CD4-positive, alpha-beta T cell treated with Interferon alpha-2 for 1 hour (primary cell): Measurements from ENCODE around the gene ROS1.
"Not testable (repeated sequence)": the region's sequence is repeated elsewhere in the genome, so short reads cannot be mapped to it uniquely, and the experiment has no call there.

Source experiments
- DNase-seq, 2 donors: peaks; one replicate each; pipeline ENCODE4 v3.0.0-alpha.2; 2020 to 2022

The ROS1 gene

DNA sequence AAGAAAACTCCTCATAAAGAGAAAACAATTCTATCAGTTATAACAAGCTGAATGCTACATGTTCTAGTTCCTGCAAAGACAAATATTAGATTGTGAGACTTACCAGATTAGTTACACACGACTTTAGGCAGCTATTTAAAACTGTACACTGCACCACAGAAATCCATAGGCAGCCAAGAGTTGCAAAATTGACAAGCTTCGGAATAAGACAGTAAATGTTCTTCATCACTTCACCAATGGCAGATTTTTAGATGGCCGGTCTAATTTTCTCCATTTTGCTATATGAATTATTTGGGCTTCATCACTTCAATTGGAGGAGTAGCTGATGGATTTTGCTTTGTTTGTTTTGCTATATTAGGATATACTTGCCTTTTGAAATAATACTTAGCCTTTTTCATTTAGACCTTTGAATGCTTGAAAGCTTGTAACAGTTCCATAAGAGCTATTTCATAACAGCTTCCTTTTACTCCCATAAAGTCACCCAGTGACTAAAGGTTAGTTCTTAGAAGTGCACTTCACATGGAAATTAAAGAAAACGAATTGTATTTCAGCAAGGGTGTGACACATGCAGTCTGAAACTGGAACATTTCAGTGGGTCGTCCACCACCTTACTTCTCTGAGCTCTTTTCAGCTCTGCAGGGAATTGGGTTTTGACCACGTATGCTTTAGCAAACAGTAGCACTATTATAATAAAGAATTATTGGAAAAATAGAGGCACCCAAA lies at the start of gene ROS1:
ROS1 (minus strand) TSS at position 512 of the 723 bp plus-strand sequence; CDS start at position 226, 286 bp downstream.
- no peak for DNase-seq

DNA sequence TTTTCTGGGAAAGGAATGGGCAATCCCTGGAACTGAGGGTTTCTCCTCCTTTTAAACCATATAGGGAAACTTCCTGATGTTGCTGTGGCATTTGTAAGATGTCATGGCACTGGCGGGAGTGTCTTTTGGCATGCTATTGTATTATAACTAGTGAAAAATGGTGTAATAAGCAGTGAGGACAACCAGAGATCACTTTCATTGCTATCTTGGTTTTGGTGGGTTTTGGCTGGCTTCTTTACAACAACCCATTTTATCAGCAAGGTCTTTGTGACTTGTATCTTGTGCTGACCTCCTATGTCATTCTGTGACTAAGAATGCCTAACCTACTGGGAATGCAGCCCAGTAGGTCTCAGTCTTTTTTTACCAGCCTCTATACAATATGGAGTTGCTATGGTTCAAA lies 47.7 kb upstream of the ROS1 start:
- no peak for DNase-seq

DNA sequence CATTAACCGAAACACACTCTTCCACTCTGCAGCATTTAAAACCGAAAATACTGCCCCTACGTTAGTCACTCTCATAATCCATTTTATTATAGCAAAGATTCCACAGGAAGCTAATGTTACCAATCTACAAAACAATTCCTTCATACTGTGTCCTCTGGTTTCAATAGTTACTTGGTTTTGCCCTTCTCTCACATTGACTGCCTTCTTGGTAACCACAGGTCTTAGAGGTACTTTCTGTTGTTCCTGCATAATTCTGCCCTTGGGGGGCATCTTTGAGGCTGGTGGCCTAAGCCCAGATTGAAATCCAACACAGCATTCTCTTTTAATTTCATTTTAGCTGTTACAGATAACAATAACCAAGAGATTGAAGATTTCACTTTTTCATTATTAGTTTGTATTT lies 46.9 kb upstream of the ROS1 start:
- DNase-seq, result no peak

DNA sequence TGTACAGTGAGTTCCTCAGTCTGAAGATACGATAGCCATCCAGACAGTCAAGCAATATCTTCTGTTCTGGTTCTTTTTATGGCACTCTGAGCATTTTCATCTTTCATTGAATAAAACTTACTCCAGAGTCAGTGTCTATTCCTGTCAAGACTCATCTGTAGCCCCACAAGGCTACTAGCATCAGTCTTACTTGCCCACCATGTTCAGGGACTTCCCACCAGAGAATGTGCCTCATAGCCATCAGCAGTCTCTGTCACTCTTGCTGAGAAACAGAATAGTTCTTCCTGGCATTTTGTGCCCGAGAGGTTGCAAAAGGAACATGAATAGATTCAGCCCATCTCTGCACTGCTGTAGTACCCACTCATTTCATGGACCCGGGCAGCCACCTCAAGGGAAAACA lies 44.0 kb upstream of the ROS1 start:
- no peak for DNase-seq

DNA sequence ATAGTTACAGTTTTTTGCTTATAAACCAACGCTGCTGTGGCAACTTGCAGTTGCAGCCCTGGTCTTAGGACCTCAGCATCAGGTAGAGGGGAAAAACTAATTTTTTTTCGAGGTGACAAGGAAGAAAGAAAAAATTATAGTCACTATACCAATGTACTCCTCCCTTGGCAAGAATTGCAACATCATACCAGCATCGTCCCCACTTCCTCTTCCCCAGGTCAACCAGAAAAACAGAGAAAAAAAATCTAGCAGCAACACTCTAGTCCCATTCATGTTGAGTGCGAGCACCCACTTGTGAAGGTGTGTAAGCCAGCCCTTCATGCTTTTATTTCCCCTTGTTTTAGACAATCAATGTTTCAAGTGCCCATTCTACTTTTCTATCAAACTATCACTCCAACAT lies 43.6 kb upstream of the ROS1 start:
- DNase-seq, result no peak

DNA sequence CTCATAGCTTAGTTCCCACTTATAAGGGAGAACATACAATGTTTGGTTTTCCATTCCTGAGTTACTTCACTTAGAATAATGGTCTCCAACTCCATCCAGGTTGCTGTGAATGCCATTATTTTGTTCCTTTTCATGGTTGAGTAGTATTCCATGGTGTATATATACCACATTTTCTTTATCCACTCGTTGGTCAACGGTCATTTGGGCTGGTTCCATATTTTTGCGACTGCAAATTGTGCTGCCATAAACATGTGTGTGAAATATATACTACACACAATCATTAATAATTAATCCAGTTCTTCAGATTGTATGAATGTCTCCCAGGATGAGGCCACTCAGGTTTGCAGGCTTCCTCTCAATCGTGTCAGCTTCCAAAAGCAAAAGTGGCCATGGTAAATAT lies 42.8 kb upstream of the ROS1 start:
- not testable (repeated sequence) for DNase-seq

DNA sequence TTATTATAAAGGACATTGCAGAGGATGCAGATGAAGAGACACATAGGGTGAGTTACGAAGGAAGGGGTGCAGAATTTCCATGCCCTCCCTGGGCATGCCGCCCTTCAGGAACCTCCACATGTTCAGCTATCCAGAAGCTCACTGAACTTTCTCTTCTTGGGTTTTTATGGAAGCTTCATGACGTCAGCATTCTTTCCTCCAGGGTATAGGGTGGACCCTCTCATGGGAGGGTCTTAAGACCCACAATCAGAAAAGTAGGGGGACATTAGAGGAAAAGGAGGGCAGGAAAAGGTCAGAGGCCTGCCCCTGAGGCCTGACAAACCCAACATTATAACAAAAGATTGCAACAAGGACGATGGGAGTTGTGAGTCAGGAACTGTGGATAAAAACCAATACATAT lies 42.1 kb upstream of the ROS1 start:
- DNase-seq, result no peak

DNA sequence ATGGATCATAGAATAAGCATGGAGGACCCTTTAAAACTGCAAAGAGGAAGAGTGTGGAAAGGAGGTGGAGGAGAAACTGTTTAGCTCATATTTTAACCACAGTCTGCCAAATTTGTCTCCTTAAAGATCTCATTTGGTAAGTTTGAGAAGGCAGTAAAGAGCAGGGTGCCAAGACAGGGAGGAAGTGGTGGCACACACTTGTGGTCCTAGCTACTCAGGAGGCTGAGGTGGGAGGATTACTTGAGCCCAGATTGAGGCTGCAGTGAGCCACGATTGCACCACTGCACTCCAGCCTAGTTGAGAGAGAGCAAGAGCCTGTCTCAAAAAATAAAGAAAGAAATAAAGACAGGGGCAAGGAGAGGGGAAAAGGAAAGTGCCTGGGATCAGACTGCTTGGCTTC lies 39.9 kb upstream of the ROS1 start:
- DNase-seq, result no peak

DNA sequence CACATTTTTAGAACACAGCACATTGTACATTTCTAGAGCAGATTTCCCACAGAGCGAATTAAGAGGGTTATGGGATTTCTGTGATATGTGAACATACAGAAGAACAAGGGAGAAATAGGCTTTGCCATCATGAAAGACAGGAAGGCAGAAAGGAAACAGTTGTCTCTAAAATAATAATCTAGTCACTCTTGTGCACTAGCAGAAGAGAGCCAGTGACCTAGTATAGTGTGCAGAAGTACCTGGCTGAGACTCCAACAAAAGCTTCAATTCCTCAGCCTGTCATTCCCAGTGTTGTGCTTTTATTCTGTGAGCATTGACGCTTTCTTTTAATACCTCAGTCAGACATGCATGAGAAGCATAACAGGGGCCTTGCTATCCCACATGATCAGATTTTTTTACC lies 39.0 kb upstream of the ROS1 start:
- no peak for DNase-seq

DNA sequence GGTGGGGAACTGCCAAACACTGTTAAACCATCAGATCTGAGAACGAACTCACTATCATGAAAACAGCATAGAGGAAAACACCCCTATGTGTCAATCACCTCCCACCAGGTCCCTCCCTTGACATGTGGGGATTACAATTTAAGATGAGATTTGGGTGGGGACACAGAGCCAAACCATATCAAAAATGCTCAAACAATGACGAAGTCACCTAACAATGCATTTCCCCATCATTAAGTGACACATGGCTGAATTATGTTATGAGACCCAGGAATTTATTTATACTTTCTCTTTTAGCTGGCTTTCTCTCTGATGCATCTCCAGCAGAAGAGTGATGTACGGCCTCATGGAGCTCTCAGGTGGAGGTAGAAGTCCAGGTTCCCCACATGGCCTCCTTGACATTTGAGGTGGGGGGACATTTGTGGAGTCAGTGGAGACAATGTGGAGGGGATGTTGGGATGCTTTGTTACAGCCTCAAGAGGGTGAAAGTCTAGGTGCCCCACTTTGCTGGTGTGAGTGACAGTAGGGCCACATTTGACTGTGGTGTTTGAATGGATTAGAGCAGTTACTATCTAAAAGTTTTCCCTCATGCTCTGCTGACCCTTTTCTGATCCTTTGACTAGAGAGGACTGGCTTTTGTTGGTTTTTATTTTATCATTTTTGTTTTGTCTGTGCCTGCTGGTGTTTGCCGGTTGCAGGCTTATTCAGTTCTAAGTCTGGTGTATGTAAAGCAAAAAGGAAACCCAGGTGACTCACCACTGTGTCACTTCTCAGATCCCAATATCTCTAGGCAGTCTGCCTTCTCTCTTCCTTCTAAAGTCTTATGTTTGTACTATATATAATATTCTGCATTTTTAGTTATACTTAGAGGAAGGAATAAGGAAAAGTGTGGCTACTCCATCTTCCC lies 38.3 kb upstream of the ROS1 start:
- no peak for DNase-seq

DNA sequence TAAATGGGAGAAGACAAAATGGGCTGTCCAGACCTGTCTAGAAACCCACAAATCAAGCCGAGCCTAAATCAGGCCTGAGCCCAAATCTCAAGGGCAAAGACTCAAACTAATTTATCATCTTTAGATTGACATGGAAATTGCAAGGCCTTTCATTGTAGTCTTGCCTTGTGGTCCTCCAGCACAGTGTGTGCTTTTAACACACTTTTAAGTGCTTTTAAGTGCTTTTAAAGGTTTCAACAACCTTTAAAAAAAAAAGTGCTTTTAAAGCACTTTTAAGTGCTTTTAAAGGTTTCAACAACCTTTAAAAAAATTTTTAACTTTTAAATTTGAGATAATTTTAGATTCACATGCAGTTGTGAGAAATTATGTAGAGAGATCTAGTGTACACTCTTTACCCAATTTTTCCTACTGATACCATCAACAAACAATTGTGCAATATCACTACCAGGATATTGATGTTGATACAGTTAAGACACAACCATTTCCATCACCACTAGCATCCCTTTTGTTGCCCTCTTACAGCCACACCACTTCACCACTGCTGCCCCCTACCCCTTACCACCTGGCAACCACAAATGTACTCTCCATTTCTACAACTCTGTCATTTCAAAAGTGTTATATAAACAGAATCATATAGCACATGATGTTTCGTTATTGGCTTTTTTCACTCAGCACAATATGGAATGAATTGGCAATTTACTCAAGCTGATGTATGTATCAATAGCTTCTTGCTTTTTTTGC lies 33.6 kb upstream of the ROS1 start:
- no peak for DNase-seq

DNA sequence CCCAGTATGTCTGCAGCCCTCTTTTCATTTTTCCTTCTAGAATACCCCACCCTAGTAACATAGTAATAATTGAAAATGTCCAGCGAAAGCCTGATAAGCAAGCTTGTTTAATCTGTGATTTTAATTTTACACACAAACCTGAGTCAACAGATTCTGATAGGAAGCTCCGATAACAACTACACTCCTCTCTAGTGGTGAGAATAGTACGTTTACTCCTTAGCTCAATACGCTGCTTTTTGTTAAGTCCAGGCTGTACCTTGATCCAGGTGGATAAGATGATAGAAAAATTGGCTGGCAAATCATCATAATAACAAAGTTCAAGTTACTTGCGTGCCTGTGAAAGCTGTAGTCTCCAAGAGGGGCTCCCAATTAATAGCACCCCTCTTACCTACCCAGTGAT lies 31.3 kb upstream of the ROS1 start:
- no peak for DNase-seq

DNA sequence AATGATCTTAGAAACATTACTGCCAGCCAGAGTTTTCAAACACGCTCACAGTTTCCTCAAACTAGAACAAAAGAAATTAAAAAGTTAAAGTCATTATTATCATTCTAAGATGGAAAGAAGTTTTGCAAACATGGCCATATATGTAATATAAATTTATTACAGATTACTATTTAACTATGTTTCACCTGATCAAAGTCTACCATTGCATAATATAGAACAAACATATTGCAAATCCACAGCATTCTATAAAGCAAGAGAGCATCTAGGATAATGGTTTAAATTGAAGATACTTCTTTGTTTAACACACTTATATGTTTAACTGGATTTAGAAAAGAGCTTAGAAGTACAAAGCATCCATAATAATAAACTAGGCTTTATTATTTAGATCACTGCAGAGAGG lies 30.5 kb upstream of the ROS1 start:
- DNase-seq, result no peak

DNA sequence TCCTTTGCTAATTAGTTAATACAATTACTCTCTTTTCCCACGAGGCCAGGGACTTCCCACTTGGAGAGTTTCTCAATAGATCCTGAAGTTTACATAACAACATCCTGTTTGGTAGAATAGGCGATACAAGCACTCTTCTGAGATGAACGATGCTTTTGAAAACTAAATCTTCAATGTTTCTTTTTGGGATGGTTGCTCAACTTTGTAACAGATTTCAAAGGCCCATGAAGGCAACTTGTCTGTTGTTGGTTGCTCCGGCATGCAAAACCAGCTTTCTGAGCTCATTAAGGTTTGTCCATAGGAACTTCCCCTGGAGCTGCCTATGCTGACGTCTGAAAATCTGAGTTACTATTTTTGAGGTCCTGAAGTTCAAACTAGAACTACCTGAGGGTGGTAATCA lies 25.9 kb upstream of the ROS1 start:
- DNase-seq, result no peak

DNA sequence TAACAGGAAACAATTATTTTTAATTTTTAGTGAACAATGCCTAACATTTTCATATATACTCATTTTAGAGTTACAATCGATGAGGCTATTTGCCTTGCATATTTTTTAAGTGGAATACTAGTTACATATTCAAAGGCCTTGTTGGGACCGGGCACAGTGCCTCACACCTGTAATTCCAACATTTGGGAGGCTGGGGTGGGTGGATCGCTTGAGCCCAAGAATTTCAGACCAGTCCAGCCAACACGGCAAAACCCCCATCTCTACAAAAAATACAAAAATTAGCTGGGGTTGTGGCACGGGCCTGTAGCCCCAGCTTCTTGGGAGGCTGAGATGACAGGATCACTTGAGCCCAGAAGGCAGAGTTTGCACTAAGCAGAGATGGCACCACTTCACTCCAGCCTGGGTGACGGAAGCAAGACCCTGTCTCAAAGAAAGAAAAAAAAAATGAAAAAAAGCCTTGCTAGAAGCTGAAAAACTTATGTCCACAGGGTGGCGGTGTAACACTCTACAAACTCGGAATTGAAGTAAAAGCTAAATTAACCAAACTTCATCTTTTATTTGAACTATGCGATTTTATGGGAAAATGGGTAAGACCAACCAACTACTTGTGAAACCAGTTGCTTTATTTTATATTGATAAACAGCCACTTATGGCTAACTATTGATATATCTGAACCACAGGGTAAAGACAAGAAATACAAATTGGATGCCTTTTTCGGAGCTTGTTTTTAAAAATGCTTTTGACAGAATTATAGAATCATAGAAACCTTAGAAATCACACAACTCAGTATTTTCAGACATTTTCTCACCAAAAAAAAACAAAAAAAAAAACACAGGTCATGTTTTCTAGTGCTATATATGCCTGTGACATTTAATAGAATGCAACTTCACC lies 24.1 kb upstream of the ROS1 start:
- peak; percentile 55 to 74 for DNase-seq

DNA sequence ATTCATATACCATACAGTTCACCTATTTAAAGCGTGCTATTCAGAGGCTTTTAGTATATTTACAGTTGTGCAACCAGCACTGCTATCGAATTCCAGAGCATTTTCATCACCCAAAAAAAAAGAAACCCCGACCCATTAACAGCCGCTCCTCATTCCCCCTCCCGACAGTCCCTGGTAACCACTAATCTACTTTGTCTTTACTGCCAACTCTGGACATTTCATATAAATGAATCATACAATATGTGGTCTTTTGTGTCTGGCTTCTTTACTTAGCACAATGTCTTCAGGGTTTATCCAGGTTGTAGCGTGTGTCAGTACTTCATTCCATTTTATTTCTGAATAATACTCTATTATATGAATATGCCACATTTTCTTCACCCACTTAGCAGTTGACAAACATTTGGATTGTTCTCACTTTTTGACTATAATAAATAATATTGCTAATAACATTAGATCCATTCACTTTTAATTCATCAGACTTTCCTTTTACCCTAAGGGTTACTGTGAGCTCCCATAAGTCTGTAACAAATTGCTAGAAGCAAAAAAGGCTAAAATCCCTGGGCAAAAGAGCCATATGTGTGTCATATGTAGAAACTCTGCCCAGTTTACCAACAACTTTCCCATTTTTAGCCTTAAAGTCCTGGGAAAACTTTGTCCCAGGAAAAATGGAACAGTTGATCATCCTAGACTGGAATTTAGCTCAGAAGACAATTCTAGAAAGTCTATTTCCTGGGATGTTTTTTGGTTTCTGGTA lies 23.2 kb upstream of the ROS1 start:
- DNase-seq, result no peak

DNA sequence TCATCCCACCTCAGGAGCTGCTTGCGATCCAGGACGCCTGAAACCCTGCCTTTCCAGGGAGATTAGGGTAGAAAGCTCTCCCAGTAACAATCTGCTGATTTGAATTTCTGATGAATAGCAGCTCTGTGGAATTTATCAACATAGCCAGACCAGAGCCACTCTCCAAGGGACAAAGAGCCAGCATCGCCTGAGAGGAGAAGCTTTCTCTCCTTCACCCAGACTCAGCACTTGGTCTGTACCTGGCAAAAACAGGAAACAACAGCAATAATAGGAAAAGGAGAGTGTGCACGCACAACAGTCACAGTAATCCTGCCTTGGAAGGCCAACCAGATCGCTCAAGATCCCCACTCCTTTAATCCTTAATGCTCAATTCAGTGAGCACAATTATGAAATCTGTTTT lies 22.3 kb upstream of the ROS1 start:
- DNase-seq, result no peak

DNA sequence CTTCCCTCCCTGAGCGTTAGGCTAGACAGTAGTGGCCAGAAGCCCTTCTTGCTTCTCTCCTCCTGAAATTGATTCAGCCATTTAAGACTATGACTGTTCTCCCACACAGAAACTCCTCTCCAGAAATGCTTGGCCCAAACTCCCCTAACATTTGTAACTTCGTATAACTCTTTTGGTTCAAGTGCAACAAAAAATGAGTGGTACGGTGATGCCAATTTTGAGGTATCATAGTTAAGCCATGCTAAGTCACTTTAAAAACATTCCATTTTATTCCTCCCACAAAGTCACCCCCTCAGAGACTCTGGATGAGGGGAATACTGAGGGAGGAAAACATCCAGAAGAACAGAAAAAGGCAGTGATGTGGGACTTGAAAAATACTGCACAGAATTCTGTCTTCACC lies 21.1 kb upstream of the ROS1 start:
- DNase-seq, result no peak

DNA sequence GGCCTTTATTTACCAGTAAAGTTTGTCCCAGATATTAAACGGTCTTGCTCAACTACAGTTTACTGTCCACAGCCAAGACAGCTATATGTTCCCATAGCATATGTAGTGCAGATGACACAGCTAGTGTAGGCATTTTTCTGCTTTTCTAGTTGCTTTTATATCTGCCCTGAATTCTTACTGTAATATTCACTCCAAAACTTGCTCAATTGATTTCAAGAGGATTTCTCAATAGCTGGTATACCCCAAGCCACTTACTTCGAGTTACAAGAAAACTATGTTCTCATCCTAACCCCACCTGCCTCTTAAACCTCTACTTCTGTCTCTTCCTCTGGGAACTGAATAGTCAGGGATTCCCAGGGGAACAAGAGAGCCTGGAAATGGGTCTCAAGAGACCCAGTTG lies 18.9 kb upstream of the ROS1 start:
- DNase-seq, result no peak

DNA sequence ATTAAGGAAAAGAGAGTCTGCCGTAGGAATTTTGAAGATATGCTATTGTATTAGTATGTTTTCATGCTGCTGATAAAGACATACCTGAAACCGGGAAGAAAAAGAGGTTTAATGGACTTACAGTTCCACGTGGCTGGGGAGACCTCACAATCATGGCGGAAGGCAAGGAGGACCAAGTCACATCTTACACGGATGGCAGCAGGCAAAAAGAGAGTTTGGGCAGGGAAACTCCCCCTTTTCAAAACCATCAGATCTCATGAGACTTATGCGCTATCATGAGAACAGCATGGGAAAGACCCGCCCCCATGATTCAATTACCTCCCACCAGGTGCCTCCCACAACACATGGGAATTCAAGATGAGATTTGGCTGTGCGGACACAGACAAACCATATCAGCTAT lies 16.6 kb upstream of the ROS1 start:
- DNase-seq, result not testable (repeated sequence)

DNA sequence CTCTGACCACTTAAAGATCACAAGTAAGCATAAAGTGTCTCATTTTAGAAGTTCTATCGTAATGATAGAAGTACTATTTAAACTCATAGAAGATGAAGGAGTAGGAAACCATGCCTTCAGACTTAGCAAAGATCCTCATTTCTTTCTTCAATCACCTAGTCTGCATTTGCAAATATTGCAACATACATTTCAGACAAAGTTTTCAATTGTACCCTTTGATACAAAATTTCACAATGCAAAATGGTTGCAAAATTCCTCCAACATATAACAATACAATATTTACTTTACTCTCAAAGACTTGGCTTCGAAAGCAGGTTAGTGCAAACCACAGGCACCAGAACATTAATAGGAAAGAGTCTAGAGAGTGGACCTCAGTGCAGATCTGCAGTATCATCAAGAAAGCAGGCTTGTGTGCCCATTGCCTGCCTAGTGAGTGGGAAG lies 16.1 kb upstream of the ROS1 start:
- no peak for DNase-seq
